Nephron (organoid): ENCODE data around the gene FIBCD1.

ENCODE experiments used
- H3K27ac Mint-ChIP-seq, 3 experiments: 2 replicates each; pipeline ENCODE4 v1.8.0; 2020; ENCODE audit warnings: mixed read lengths in 3 of 3, mild to moderate bottlenecking in 2 of 3, moderate library complexity in 1 of 3
- H3K27me3 Mint-ChIP-seq: 2 replicates; pipeline ENCODE4 v1.8.0; 2021; ENCODE audit warnings: low read depth, mild to moderate bottlenecking, moderate library complexity, mixed read lengths
- H3K36me3 Mint-ChIP-seq: 2 replicates; pipeline ENCODE4 v1.8.0; 2020; ENCODE audit warnings: low read depth, mixed read lengths
- H3K4me1 Mint-ChIP-seq: 2 replicates; pipeline ENCODE4 v1.8.0; 2020; ENCODE audit warnings: mixed read lengths
- H3K4me3 Mint-ChIP-seq, 3 experiments: 2 replicates each; pipeline ENCODE4 v1.8.0; 2020; ENCODE audit warnings: mild to moderate bottlenecking in 3 of 3, mixed read lengths in 3 of 3, moderate library complexity in 2 of 3
- H3K9me3 Mint-ChIP-seq: 2 replicates; pipeline ENCODE4 v1.8.0; 2020; ENCODE audit warnings: mixed read lengths
- CTCF ChIP-seq, 3 experiments: fragments of 200-600 bp; sonication (generic); IDR thresholded peaks; one replicate each; pipeline ENCODE4 v1.5.0; 2021; ENCODE audit warnings: antibody characterized with exemption in 3 of 3; ENCODE audit not compliant: unreplicated experiment in 3 of 3

The FIBCD1 gene

GRCh38 chr9:130854835-130855234 lies 84.2 kb downstream of the FIBCD1 start:
- H3K27me3 Mint-ChIP-seq = no peaks in the 10 kb centered on the region
- TF ChIP-seq CTCF (IDR thresholded peaks at IDR 0.05; ENCODE audit: unreplicated experiment in 3 of 3) = no peak
- no peaks in the 10 kb centered on the region for H3K9me3 Mint-ChIP-seq
- peaks cover 64% of the 10 kb centered on the region for H3K36me3 Mint-ChIP-seq
- H3K4me3 Mint-ChIP-seq = no peak overlapping the region
- H3K4me1 Mint-ChIP-seq = peaks cover 32% of the 10 kb centered on the region
- H3K27ac Mint-ChIP-seq = no peak overlapping the region

GRCh38 chr9:130854092-130854491 lies 85.0 kb downstream of the FIBCD1 start:
- no peak for TF ChIP-seq CTCF (IDR thresholded peaks at IDR 0.05; ENCODE audit: unreplicated experiment in 3 of 3)
- no peak overlapping the region for H3K27ac Mint-ChIP-seq
- H3K36me3 Mint-ChIP-seq = peaks cover 65% of the 10 kb centered on the region
- no peaks in the 10 kb centered on the region for H3K9me3 Mint-ChIP-seq
- peaks cover 32% of the 10 kb centered on the region for H3K4me1 Mint-ChIP-seq
- H3K4me3 Mint-ChIP-seq = no peak overlapping the region
- no peaks in the 10 kb centered on the region for H3K27me3 Mint-ChIP-seq

- Mint-ChIP-seq H3K4me1 (peaks cover 24% of the 10 kb centered on the region), H3K36me3 (peaks cover 53% of the 10 kb centered on the region), H3K27me3 (no peaks in the 10 kb centered on the region)
Observed at GRCh38 chr9:130852801-130853200, 86.2 kb downstream of the FIBCD1 start.

More at GRCh38 chr9:130852801-130853200, 86.2 kb downstream of the FIBCD1 start:
- H3K4me3 Mint-ChIP-seq = no peak overlapping the region
- TF ChIP-seq CTCF (IDR thresholded peaks at IDR 0.05; ENCODE audit: unreplicated experiment in 3 of 3) = no peak
- no peaks in the 10 kb centered on the region for H3K9me3 Mint-ChIP-seq
- peak overlapping the region in 2 of 3 experiments; percentile 53 to 59 for H3K27ac Mint-ChIP-seq
